Prostate gland (tissue), 2 donors: ENCODE measurements around the gene DPYD. TPM values are rescaled to one million over a fixed set of nuclear protein-coding genes. Genes with fewer than 3 reads are reported as not detected.

ENCODE experiments used
- DNase-seq: peaks from one replicate; pipeline ENCODE4 v3.0.0-alpha.2; 2019; ENCODE audit warnings: low spot score
- H3K27ac ChIP-seq, 2 donors: fragments of 200-600 bp; sonication (generic); 2 replicates each; pipeline ENCODE4 v1.5.1; 2017 to 2019
- H3K27me3 ChIP-seq: fragments of 200-600 bp; sonication (generic); replicated peaks from 2 replicates; pipeline ENCODE4 v1.5.1; 2019; ENCODE audit not compliant: insufficient read depth
- H3K36me3 ChIP-seq, 2 donors: fragments of 200-600 bp; sonication (generic); 1 replicate in 1 of 2; 2 replicates in 1 of 2; pipeline versions ENCODE4 v1.5.1 to v1.8.1; 2017 to 2019
- H3K4me1 ChIP-seq: fragments of 200-600 bp; sonication (generic); replicated peaks from 2 replicates; pipeline ENCODE4 v1.5.1; 2019
- H3K4me3 ChIP-seq, 2 donors: fragments of 200-600 bp; sonication (generic); 2 replicates each; pipeline ENCODE4 v1.5.1; 2017 to 2019
- H3K9me3 ChIP-seq: fragments of 200-600 bp; sonication (generic); 2 replicates; pipeline ENCODE4 v1.5.1; 2017
- CTCF ChIP-seq, 4 experiments: fragments of 200-600 bp in 2 of 4; fragments of 450-650 bp in 2 of 4; sonication (generic) in 2 of 4; IDR thresholded peaks; 1 replicate in 3 of 4; 2 replicates in 1 of 4; pipeline ENCODE4 v1.5.1; 2016 to 2019; ENCODE audit warnings: antibody characterized with exemption in 4 of 4, mild to moderate bottlenecking in 2 of 4, moderate library complexity in 2 of 4
- POLR2A ChIP-seq: fragments of 450-650 bp; IDR thresholded peaks from one replicate; pipeline ENCODE4 v1.6.1; 2016; ENCODE audit warnings: antibody characterized with exemption, mild to moderate bottlenecking
- POLR2AphosphoS5 ChIP-seq: sonication (generic); formaldehyde crosslinking; IDR thresholded peaks from one replicate; pipeline ENCODE4 v1.6.1; 2017; ENCODE audit warnings: antibody characterized with exemption
- WGBS: methylation state at CpG from one replicate; pipeline ENCODE4 v1.1.5; 2018; 5-methylcytosine and 5-hydroxymethylcytosine counted together
- intact Hi-C: fragments of 100-400 bp; cut with DNase I; formaldehyde crosslinking; loops from one replicate; pipeline ENCODE4 v1.14.2; 2022
- total RNA-seq, 2 donors: library from RNA; depleted of rRNA; stranded (reverse); fragments of >200 nt; gene quantifications; one replicate each; pipeline ENCODE4 v1.1.0, GENCODE V29; 2016

The DPYD gene
- total RNA-seq, 2 donors from 2014 or later, result 18.2 to 19.7 TPM

GRCh38 chr1:97334454-97334853, 586.4 kb downstream of the DPYD start:
- Histone ChIP-seq H3K36me3 (no peaks in the 10 kb centered on the region), H3K4me3 (no peak overlapping the region), H3K9me3 (no peaks in the 10 kb centered on the region), H3K4me1 (no peaks in the 10 kb centered on the region), H3K27me3 (no peaks in the 10 kb centered on the region), H3K27ac (no peak overlapping the region)
- 84% methylated on average over 4 of the region's 4 CpGs for WGBS
- intact Hi-C loops, result no loop called here
- DNase-seq, result no peak
- TF ChIP-seq POLR2AphosphoS5 (no peak), CTCF (IDR thresholded peaks at IDR 0.05) (no peak), POLR2A (no peak)

- H3K36me3 ChIP-seq, result no peaks in the 10 kb centered on the region
- H3K4me1 ChIP-seq, result no peaks in the 10 kb centered on the region
- TF ChIP-seq CTCF (IDR thresholded peaks at IDR 0.05) (no peak), POLR2AphosphoS5 (no peak), POLR2A (no peak)
- no peaks in the 10 kb centered on the region for H3K9me3 ChIP-seq
- DNase-seq, result no peak
- H3K27me3 ChIP-seq, result no peaks in the 10 kb centered on the region
- no peak overlapping the region for H3K4me3 ChIP-seq
- intact Hi-C loops, result no loop called here
- H3K27ac ChIP-seq, result no peak overlapping the region
Measured at GRCh38 chr1:97332716-97333115, 588.1 kb downstream of the DPYD start.

GRCh38 chr1:97331165-97331564, 589.7 kb downstream of the DPYD start:
- DNase-seq, result no peak
- no peaks in the 10 kb centered on the region for H3K36me3 ChIP-seq
- intact Hi-C loops, result no loop called here
- WGBS, result 91% methylated on average over 8 of the region's 8 CpGs
- TF ChIP-seq CTCF (IDR thresholded peaks at IDR 0.05), result no peak
- no peak for TF ChIP-seq POLR2A
- H3K4me3 ChIP-seq, result no peak overlapping the region
- no peak overlapping the region for H3K27ac ChIP-seq
- no peaks in the 10 kb centered on the region for H3K27me3 ChIP-seq
- H3K4me1 ChIP-seq, result no peaks in the 10 kb centered on the region
- no peaks in the 10 kb centered on the region for H3K9me3 ChIP-seq

GRCh38 chr1:97314685-97315084, 606.1 kb downstream of the DPYD start:
- no peak for DNase-seq
- H3K27me3 ChIP-seq, result no peaks in the 10 kb centered on the region
- no peaks in the 10 kb centered on the region for H3K9me3 ChIP-seq
- H3K27ac ChIP-seq, result no peak overlapping the region
- no peak overlapping the region for H3K4me3 ChIP-seq
- no peaks in the 10 kb centered on the region for H3K36me3 ChIP-seq
- no peaks in the 10 kb centered on the region for H3K4me1 ChIP-seq
- intact Hi-C loops, result no loop called here
- TF ChIP-seq POLR2A, result no peak
- no peak for TF ChIP-seq POLR2AphosphoS5
- no peak for TF ChIP-seq CTCF (IDR thresholded peaks at IDR 0.05)
- WGBS, result 49% methylated on average over 4 of the region's 4 CpGs

- intact Hi-C loops, result no loop called here
- H3K9me3 ChIP-seq, result no peaks in the 10 kb centered on the region
- 96% methylated on average over 1 of the region's 1 CpG for WGBS
Measured at GRCh38 chr1:97308131-97308530, 612.7 kb downstream of the DPYD start.

More at GRCh38 chr1:97308131-97308530, 612.7 kb downstream of the DPYD start:
- TF ChIP-seq POLR2AphosphoS5 (no peak), POLR2A (no peak), CTCF (IDR thresholded peaks at IDR 0.05) (no peak)
- DNase-seq, result no peak
- Histone ChIP-seq H3K36me3 (no peaks in the 10 kb centered on the region), H3K4me3 (no peak overlapping the region), H3K27me3 (no peaks in the 10 kb centered on the region), H3K27ac (no peak overlapping the region), H3K4me1 (no peaks in the 10 kb centered on the region)
